Loucy (cell line): Measurements from ENCODE around the gene GSTT4.

Experiments
- H2AFZ ChIP-seq: fragments of 200-600 bp; sonication (generic); 2 replicates; pipeline ENCODE4 v1.6.0; 2016; ENCODE audit warnings: antibody characterized with exemption, mild to moderate bottlenecking, low read length, moderate library complexity
- H3F3A ChIP-seq: fragments of 200-600 bp; 2 replicates; pipeline ENCODE4 v1.6.0; 2016; ENCODE audit warnings: antibody characterized with exemption, low read depth, mild to moderate bottlenecking
- H3K27me3 ChIP-seq: fragments of 200-600 bp; sonication (generic); 2 replicates; pipeline ENCODE4 v1.6.1; 2014; ENCODE audit warnings: low read length, mild to moderate bottlenecking; ENCODE audit not compliant: insufficient read depth, poor library complexity, severe bottlenecking
- H3K36me3 ChIP-seq: fragments of 200-600 bp; sonication (generic); 2 replicates; pipeline ENCODE4 v1.6.1; 2016; ENCODE audit warnings: low read length; ENCODE audit not compliant: insufficient read depth
- H3K4me1 ChIP-seq: fragments of 200-600 bp; sonication (generic); 2 replicates; pipeline ENCODE4 v1.5.1; 2014; ENCODE audit warnings: low read length, mild to moderate bottlenecking; ENCODE audit not compliant: insufficient read depth, poor library complexity, severe bottlenecking
- H3K4me2 ChIP-seq: fragments of 200-600 bp; sonication (generic); 2 replicates; pipeline ENCODE4 v1.6.0; 2014; ENCODE audit warnings: antibody characterized with exemption, low read length, low read depth, mild to moderate bottlenecking; ENCODE audit not compliant: poor library complexity, severe bottlenecking
- H3K4me3 ChIP-seq: fragments of 200-600 bp; sonication (generic); 2 replicates; pipeline ENCODE4 v1.5.1; 2014; ENCODE audit warnings: low read length, mild to moderate bottlenecking, mixed read lengths; ENCODE audit not compliant: poor library complexity, severe bottlenecking
- H3K79me2 ChIP-seq: fragments of 200-600 bp; sonication (generic); 2 replicates; pipeline ENCODE4 v1.6.1; 2014; ENCODE audit warnings: low read length; ENCODE audit not compliant: insufficient read depth
- H3K9ac ChIP-seq: fragments of 200-600 bp; sonication (generic); 2 replicates; pipeline ENCODE4 v1.6.0; 2014; ENCODE audit warnings: mild to moderate bottlenecking, low read depth, low read length, moderate library complexity; ENCODE audit not compliant: poor library complexity, severe bottlenecking
- H3K9me2 ChIP-seq: fragments of 200-600 bp; sonication (generic); replicated peaks from 2 replicates; pipeline ENCODE4 v1.6.1; 2016; ENCODE audit warnings: low read depth, low read length, mixed read lengths
- H3K9me3 ChIP-seq: fragments of 200-600 bp; sonication (generic); 2 replicates; pipeline ENCODE4 v1.6.1; 2014; ENCODE audit warnings: mild to moderate bottlenecking, antibody characterized with exemption, low read length, low read depth; ENCODE audit not compliant: insufficient read depth
- H4K20me1 ChIP-seq: fragments of 200-600 bp; sonication (generic); 2 replicates; pipeline ENCODE4 v1.6.0; 2014; ENCODE audit warnings: antibody characterized with exemption, low read length, mild to moderate bottlenecking; ENCODE audit not compliant: insufficient read depth, poor library complexity, severe bottlenecking
- CTCF ChIP-seq: fragments of 200-600 bp; sonication (generic); conservative IDR thresholded peaks from 2 replicates; pipeline ENCODE4 v1.5.1; 2014; ENCODE audit warnings: mild to moderate bottlenecking, antibody characterized with exemption, low read length
- EZH2phosphoT487 ChIP-seq: fragments of 200-600 bp; IDR thresholded peaks from 2 replicates; pipeline ENCODE4 v1.6.1; 2018; ENCODE audit warnings: antibody characterized with exemption, mild to moderate bottlenecking, moderate library complexity, borderline replicate concordance

GSTT4 gene

GRCh38 chr22:24010018-24010391 lies 4.8 kb upstream of the GSTT4 start:
- H3K4me3 ChIP-seq: no peak overlapping the region
- no peak overlapping the region for H2AFZ ChIP-seq
- H3K4me1 ChIP-seq: peaks cover 22% of the 10 kb centered on the region
- TF ChIP-seq CTCF (no peak), EZH2phosphoT487 (no peak)
- H4K20me1 ChIP-seq: peaks cover 15% of the 10 kb centered on the region
- no peaks in the 10 kb centered on the region for H3K9me3 ChIP-seq
- H3K9me2 ChIP-seq: no peaks in the 10 kb centered on the region
- no peaks in the 10 kb centered on the region for H3K36me3 ChIP-seq
- no peak overlapping the region for H3K9ac ChIP-seq
- no peak overlapping the region for H3K4me2 ChIP-seq
- no peaks in the 10 kb centered on the region for H3K27me3 ChIP-seq
- H3K79me2 ChIP-seq: peaks cover 36% of the 10 kb centered on the region
- H3F3A ChIP-seq: no peaks in the 10 kb centered on the region

- peaks cover 15% of the 10 kb centered on the region for H4K20me1 ChIP-seq
- H3K36me3 ChIP-seq: no peaks in the 10 kb centered on the region
- H3K4me2 ChIP-seq: no peak overlapping the region
- TF ChIP-seq CTCF (no peak), EZH2phosphoT487 (no peak)
- no peaks in the 10 kb centered on the region for H3K9me3 ChIP-seq
- H2AFZ ChIP-seq: no peak overlapping the region
- peaks cover 18% of the 10 kb centered on the region for H3K4me1 ChIP-seq
- H3F3A ChIP-seq: no peaks in the 10 kb centered on the region
- H3K79me2 ChIP-seq: peaks cover 30% of the 10 kb centered on the region
- no peaks in the 10 kb centered on the region for H3K27me3 ChIP-seq
- no peaks in the 10 kb centered on the region for H3K9me2 ChIP-seq
- H3K9ac ChIP-seq: no peak overlapping the region
- no peak overlapping the region for H3K4me3 ChIP-seq
Observed at GRCh38 chr22:24009227-24010017, 4.2 kb upstream of the GSTT4 start.

GRCh38 chr22:24008381-24009226 lies 3.4 kb upstream of the GSTT4 start:
- H3K4me3 ChIP-seq: no peak overlapping the region
- H3K79me2 ChIP-seq: peaks cover 22% of the 10 kb centered on the region
- TF ChIP-seq EZH2phosphoT487 (no peak), CTCF (no peak)
- H4K20me1 ChIP-seq: peaks cover 8% of the 10 kb centered on the region
- H3K4me1 ChIP-seq: peaks cover 10% of the 10 kb centered on the region
- H3K27me3 ChIP-seq: no peaks in the 10 kb centered on the region
- no peak overlapping the region for H2AFZ ChIP-seq
- no peaks in the 10 kb centered on the region for H3F3A ChIP-seq
- H3K36me3 ChIP-seq: no peaks in the 10 kb centered on the region
- no peak overlapping the region for H3K9ac ChIP-seq
- H3K4me2 ChIP-seq: no peak overlapping the region
- no peaks in the 10 kb centered on the region for H3K9me2 ChIP-seq
- no peaks in the 10 kb centered on the region for H3K9me3 ChIP-seq
